Measurements from ENCODE around the gene KCNJ13. TPM values are rescaled to one million over a fixed set of nuclear protein-coding genes. Genes with fewer than 3 reads are reported as not detected.

Gene KCNJ13
- total and polyA plus RNA-seq, 8 donors = 0.37 TPM; not detected in 7

DNA sequence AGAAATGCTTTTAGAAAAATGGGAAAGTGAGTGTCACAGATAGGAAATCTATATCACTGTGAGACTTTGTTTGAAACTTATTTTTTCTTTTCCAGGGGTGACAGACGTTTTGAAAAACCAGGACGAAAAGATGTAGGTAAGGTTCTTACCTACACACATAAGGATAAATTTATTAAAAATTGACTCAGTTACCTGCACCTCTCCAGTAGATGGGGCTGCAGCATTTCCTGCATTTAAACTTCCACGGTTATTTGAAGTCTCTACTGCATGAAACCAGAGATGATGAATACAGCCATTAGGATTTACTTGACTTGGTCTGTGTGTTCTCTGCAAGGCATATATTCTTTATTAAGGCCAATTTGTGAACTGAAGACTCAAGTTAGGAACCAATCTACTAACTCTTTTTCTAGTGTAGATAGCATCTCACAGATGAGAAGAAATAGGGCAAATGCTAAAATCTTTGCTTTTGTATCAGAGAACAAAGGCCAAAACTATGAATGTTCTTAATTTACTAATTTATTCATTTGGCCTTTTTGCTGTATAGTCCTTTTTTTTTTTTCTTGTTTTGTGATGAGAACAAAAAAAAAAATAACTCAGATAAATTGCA lies 15.0 kb downstream of the KCNJ13 start:
- H3K4me3 ChIP-seq = no peak overlapping the region
- peak in 3 of 4 donors; percentile 73 to 87 (median 80) for ATAC-seq
- 42% methylated on average over 3 of the region's 3 CpGs for WGBS, 2 donors
- intact Hi-C loops (cut with DNase I) = no loop called here
- DNase-seq = no peak
- H3K27ac ChIP-seq = no peak overlapping the region
- H3K27me3 ChIP-seq = no peaks in the 10 kb centered on the region
- H3K36me3 ChIP-seq = peaks cover 0 to 25% (median 4%) of the 10 kb centered on the region in 3 donors
- TF ChIP-seq, protein P1, sequence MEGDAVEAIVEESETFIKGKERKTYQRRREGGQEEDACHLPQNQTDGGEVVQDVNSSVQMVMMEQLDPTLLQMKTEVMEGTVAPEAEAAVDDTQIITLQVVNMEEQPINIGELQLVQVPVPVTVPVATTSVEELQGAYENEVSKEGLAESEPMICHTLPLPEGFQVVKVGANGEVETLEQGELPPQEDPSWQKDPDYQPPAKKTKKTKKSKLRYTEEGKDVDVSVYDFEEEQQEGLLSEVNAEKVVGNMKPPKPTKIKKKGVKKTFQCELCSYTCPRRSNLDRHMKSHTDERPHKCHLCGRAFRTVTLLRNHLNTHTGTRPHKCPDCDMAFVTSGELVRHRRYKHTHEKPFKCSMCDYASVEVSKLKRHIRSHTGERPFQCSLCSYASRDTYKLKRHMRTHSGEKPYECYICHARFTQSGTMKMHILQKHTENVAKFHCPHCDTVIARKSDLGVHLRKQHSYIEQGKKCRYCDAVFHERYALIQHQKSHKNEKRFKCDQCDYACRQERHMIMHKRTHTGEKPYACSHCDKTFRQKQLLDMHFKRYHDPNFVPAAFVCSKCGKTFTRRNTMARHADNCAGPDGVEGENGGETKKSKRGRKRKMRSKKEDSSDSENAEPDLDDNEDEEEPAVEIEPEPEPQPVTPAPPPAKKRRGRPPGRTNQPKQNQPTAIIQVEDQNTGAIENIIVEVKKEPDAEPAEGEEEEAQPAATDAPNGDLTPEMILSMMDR (IDR thresholded peaks at IDR 0.05) = peak in 3 of 4 donors; percentile 22 to 38 (median 32)
- peaks cover 0 to 3% (median 0%) of the 10 kb centered on the region in 3 donors for H3K4me1 ChIP-seq
- no peaks in the 10 kb centered on the region for H3K9me3 ChIP-seq
- peak; percentile 23 for FAIRE-seq

- intact Hi-C loops (cut with DNase I) = no loop called here
Measured at GRCh38 chr2:232757905-232758304, 18.5 kb downstream of the KCNJ13 start.

DNA sequence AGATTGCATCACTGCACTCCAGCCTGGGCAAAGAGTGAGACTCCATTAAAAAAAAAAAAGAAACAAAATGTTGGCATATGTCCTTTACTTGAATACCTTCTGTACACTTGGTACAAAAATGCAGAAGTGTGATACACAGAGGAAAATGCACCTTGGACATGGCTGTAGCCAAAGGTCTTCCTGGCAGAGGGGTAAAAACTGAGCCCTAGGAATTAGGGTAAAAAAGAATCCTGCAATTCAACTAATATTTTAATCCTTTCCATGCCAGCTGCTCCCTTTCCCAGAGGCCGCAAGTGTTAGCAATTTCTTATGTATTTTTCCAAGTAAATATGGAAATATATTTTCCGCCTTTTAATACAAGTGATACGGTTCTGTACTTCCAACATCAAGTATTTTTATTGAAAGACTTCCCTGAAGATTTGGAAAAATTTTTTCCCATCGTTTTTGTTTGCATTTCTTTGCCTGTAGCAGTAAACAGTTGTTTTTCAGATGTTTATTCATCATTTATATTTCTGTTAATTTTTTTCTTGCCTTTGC lies 26.2 kb downstream of the KCNJ13 start:
- intact Hi-C loops (cut with DNase I) = no loop called here
- DNase-seq = peak in 2 of 6 donors; percentile 8 to 36
- Histone ChIP-seq H3K27ac (peak overlapping the region in 2 of 4 donors; percentile 30), H3K27me3 (no peaks in the 10 kb centered on the region), H3K4me1 (peaks cover 9 to 12% (median 10%) of the 10 kb centered on the region in 3 donors), H3K36me3 (peaks cover 0 to 35% (median 13%) of the 10 kb centered on the region in 3 donors), H3K9me3 (no peaks in the 10 kb centered on the region), H3K4me3 (no peak overlapping the region)
- TF ChIP-seq, protein P1 (IDR thresholded peaks at IDR 0.05) = no peak
- 41 to 45% methylated on average over 4 of the region's 4 CpGs for WGBS, 2 donors
- no peak for FAIRE-seq
- peak; percentile 33 to 73 (median 64) for ATAC-seq

More at GRCh38 chr2:232757905-232758304, 18.5 kb downstream of the KCNJ13 start:
- Histone ChIP-seq H3K9me3 (no peaks in the 10 kb centered on the region), H3K27ac (no peak overlapping the region), H3K27me3 (no peaks in the 10 kb centered on the region), H3K4me3 (no peak overlapping the region), H3K36me3 (peaks cover 0 to 19% (median 0%) of the 10 kb centered on the region in 3 donors), H3K4me1 (peaks cover 6 to 15% (median 10%) of the 10 kb centered on the region in 3 donors)
- WGBS, 2 donors = 31 to 38% methylated on average over 2 of the region's 2 CpGs
- FAIRE-seq (no peak), DNase-seq (no peak), ATAC-seq (no peak)
- TF ChIP-seq, protein P1 (IDR thresholded peaks at IDR 0.05) = no peak

DNA sequence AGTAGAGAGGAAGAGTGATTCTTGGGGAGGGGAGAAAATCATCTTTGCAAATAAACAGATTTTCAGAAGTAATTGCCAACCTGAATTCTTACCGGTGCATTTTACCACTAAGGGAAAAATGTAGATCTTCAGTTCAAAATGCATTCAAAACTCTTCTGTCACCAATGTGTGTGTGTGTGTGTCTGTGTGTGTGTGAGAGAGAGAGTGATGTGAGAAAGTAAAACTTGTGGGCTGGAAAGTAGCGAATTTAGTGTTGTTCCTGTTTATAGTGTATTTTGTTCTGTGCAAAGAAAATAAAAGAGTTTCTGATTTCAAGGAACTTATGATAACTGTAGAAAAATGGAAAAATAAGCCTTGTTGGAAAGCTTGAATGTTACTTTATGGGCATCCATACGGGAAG lies 27.0 kb downstream of the KCNJ13 start:
- Histone ChIP-seq H3K9me3 (no peaks in the 10 kb centered on the region), H3K4me3 (no peak overlapping the region), H3K4me1 (peaks cover 7 to 9% (median 8%) of the 10 kb centered on the region in 3 donors), H3K27ac (peak overlapping the region in 1 of 4 donors; percentile 30), H3K36me3 (peaks cover 0 to 35% (median 13%) of the 10 kb centered on the region in 3 donors), H3K27me3 (no peaks in the 10 kb centered on the region)
- TF ChIP-seq, protein P1 (IDR thresholded peaks at IDR 0.05) = no peak
- no peak for ATAC-seq
- no peak for FAIRE-seq
- intact Hi-C loops (cut with DNase I) = no loop called here
- WGBS, 2 donors = 81 to 90% methylated on average over 3 of the region's 3 CpGs
- DNase-seq = no peak

GRCh38 chr2:232748038-232748437 lies 28.3 kb downstream of the KCNJ13 start:
- intact Hi-C loops (cut with DNase I) = no loop called here

More at GRCh38 chr2:232748038-232748437, 28.3 kb downstream of the KCNJ13 start:
- no peak overlapping the region for H3K27ac ChIP-seq
- H3K9me3 ChIP-seq = no peaks in the 10 kb centered on the region
- peaks cover 7 to 9% (median 8%) of the 10 kb centered on the region in 3 donors for H3K4me1 ChIP-seq
- peaks cover 0 to 33% (median 13%) of the 10 kb centered on the region in 3 donors for H3K36me3 ChIP-seq
- DNase-seq (no peak), FAIRE-seq (no peak), ATAC-seq (no peak)
- WGBS, 2 donors = 92 to 97% methylated on average over 3 of the region's 3 CpGs
- TF ChIP-seq, protein P1 (IDR thresholded peaks at IDR 0.05) = no peak
- no peaks in the 10 kb centered on the region for H3K27me3 ChIP-seq
- H3K4me3 ChIP-seq = no peak overlapping the region

All from pancreas (tissue), 10 donors.